ENCODE results near the gene PSMB4. TPM values are rescaled to one million over a fixed set of nuclear protein-coding genes. Genes with fewer than 3 reads are reported as not detected.
A peak's percentile ranks its signal among the peaks of the same experiment; 100 is the strongest.
"Not testable (repeated sequence)": the region's sequence is repeated elsewhere in the genome, so short reads cannot be mapped to it uniquely, and the experiment has no call there.

Gene PSMB4
- total RNA-seq (100 to 1,000 TPM; 189 to 202 TPM), polyA plus RNA-seq (10 to 100 TPM; 68.2 to 85.7 TPM)

- CTCF ChIA-PET (ENCODE audit: partially characterized antibody) = interaction anchor here (1.3 to 2.9 kb wide), 5 partner anchors 16 to 118 kb away, joined by 3 to 13 read pairs (median 4); no protein-coding TSS in a partner anchor
- H3K27me3 Mint-ChIP-seq = no peaks in the 10 kb centered on the region
- peaks cover 30 to 47% of the 10 kb centered on the region in 2 donors for H3K36me3 Mint-ChIP-seq
These were observed at the start of gene PSMB4 for GRCh38 chr1:151399324-151400171. PSMB4 (plus strand) TSS chr1:151399573; CDS start chr1:151399588, 15 bp downstream.

GRCh38 chr1:151350323-151350722, 49.0 kb upstream of the PSMB4 start:
- H3K27me3 Mint-ChIP-seq; H3K9me3 Mint-ChIP-seq; H3K27me3 ChIP-seq (ENCODE audit: insufficient read depth, low read length); H3K27ac ChIP-seq (ENCODE audit: low read depth, low read length); POLR2A ChIA-PET (ENCODE audit: partially characterized antibody); H3K36me3 ChIP-seq (ENCODE audit: insufficient read depth, low read length); DNase-seq; H3K4me3 ChIP-seq (ENCODE audit: low read length in 2 of 2); intact Hi-C loops (cut with micrococcal nuclease); H3K4me3 Mint-ChIP-seq; H3K9me3 ChIP-seq (ENCODE audit: control insufficient read depth in 1 of 2, low read length in 2 of 2): not testable (repeated sequence)
- peaks cover 3 to 18% of the 10 kb centered on the region in 2 donors for H3K36me3 Mint-ChIP-seq
- H3K4me1 ChIP-seq (ENCODE audit: insufficient read depth, low read length) = peaks cover 21% of the 10 kb centered on the region
- peak overlapping the region in 1 of 7 donors; percentile 1 for H3K27ac Mint-ChIP-seq
- peaks cover 17 to 28% (median 25%) of the 10 kb centered on the region in 4 donors for H3K4me1 Mint-ChIP-seq
- CTCF ChIA-PET (ENCODE audit: partially characterized antibody) = interaction anchor here (0.6 to 2.0 kb wide), 4 partner anchors 10 to 97 kb away, joined by 3 to 7 read pairs (median 4); partner anchors contain the start of gene PSMD4

More at GRCh38 chr1:151399324-151400171, at the start of gene PSMB4:
- Mint-ChIP-seq H3K4me1 (peaks cover 14 to 31% (median 18%) of the 10 kb centered on the region in 4 donors), H3K4me3 (peak within 1 kb of the TSS; percentile 90 to 99 (median 95)), H3K27ac (peak within 1 kb of the TSS; percentile 86 to 100 (median 99)), H3K9me3 (no peaks in the 10 kb centered on the region)
- Histone ChIP-seq H3K9me3 (ENCODE audit: control insufficient read depth in 1 of 2, low read length in 2 of 2) (no peaks in the 10 kb centered on the region), H3K4me3 (ENCODE audit: low read length in 2 of 2) (peak within 1 kb of the TSS; percentile 80 to 85), H3K27ac (ENCODE audit: low read depth, low read length) (peak within 1 kb of the TSS; percentile 97), H3K4me1 (ENCODE audit: insufficient read depth, low read length) (peaks cover 23% of the 10 kb centered on the region), H3K27me3 (ENCODE audit: insufficient read depth, low read length) (no peaks in the 10 kb centered on the region), H3K36me3 (ENCODE audit: insufficient read depth, low read length) (peaks cover 24% of the 10 kb centered on the region)
- intact Hi-C loops (cut with micrococcal nuclease) = loop anchor here (1.0 to 10.0 kb wide), 5 partner anchors 52 to 205 kb away; partner anchors contain the start of genes PI4KB, PIP5K1A, RFX5 and VPS72
- POLR2A ChIA-PET (ENCODE audit: partially characterized antibody) = interaction anchor here (0.8 to 2.9 kb wide), 15 partner anchors 9 to 242 kb away, joined by 3 to 15 read pairs (median 4); partner anchors contain the start of genes PI4KB, POGZ, PSMD4 and RFX5
- DNase-seq = peak; percentile 86 to 92 (median 89)

- Mint-ChIP-seq H3K27ac (peak overlapping the region in 1 of 7 donors; percentile 25), H3K27me3 (no peaks in the 10 kb centered on the region), H3K36me3 (peaks cover 0 to 3% of the 10 kb centered on the region in 2 donors), H3K4me3 (no peak overlapping the region), H3K9me3 (peaks cover 0 to 6% (median 0%) of the 10 kb centered on the region in 8 donors), H3K4me1 (peaks cover 6 to 11% (median 11%) of the 10 kb centered on the region in 4 donors)
- H3K4me1 ChIP-seq (ENCODE audit: insufficient read depth, low read length) = peaks cover 9% of the 10 kb centered on the region
- H3K27me3 ChIP-seq (ENCODE audit: insufficient read depth, low read length) = no peaks in the 10 kb centered on the region
- no peak overlapping the region for H3K4me3 ChIP-seq (ENCODE audit: low read length in 2 of 2)
- H3K9me3 ChIP-seq (ENCODE audit: control insufficient read depth in 1 of 2, low read length in 2 of 2) = no peaks in the 10 kb centered on the region
- ChIA-PET POLR2A (ENCODE audit: partially characterized antibody) (no interaction called here), CTCF (ENCODE audit: partially characterized antibody) (interaction anchor here (1.2 to 1.5 kb wide), 2 partner anchors 19 to 27 kb away, joined by 3 to 4 read pairs; no protein-coding TSS in a partner anchor)
- H3K36me3 ChIP-seq (ENCODE audit: insufficient read depth, low read length) = no peaks in the 10 kb centered on the region
- no peak for DNase-seq
- intact Hi-C loops (cut with micrococcal nuclease) = no loop called here
- H3K27ac ChIP-seq (ENCODE audit: low read depth, low read length) = no peak overlapping the region
These were observed 47.2 kb upstream of the PSMB4 start for GRCh38 chr1:151352021-151352718.

- Histone ChIP-seq H3K9me3 (ENCODE audit: control insufficient read depth in 1 of 2, low read length in 2 of 2) (no peaks in the 10 kb centered on the region), H3K27me3 (ENCODE audit: insufficient read depth, low read length) (no peaks in the 10 kb centered on the region), H3K36me3 (ENCODE audit: insufficient read depth, low read length) (no peaks in the 10 kb centered on the region), H3K4me3 (ENCODE audit: low read length in 2 of 2) (no peak overlapping the region), H3K4me1 (ENCODE audit: insufficient read depth, low read length) (no peaks in the 10 kb centered on the region), H3K27ac (ENCODE audit: low read depth, low read length) (no peak overlapping the region)
- Mint-ChIP-seq H3K27ac (peak overlapping the region in 2 of 7 donors; percentile 3 to 38), H3K4me3 (no peak overlapping the region), H3K36me3 (peaks cover 0 to 3% of the 10 kb centered on the region in 2 donors), H3K4me1 (no peaks in the 10 kb centered on the region), H3K9me3 (peaks cover 0 to 6% (median 0%) of the 10 kb centered on the region in 8 donors), H3K27me3 (no peaks in the 10 kb centered on the region)
- DNase-seq = no peak
- POLR2A ChIA-PET (ENCODE audit: partially characterized antibody) = no interaction called here
- intact Hi-C loops (cut with micrococcal nuclease) = no loop called here
- CTCF ChIA-PET (ENCODE audit: partially characterized antibody) = interaction anchor here (0.9 to 1.1 kb wide), 2 partner anchors 16 to 17 kb away, joined by 3 to 4 read pairs; no protein-coding TSS in a partner anchor
These were observed 42.7 kb upstream of the PSMB4 start for GRCh38 chr1:151356696-151357095.

GRCh38 chr1:151361883-151362282, 37.5 kb upstream of the PSMB4 start:
- H3K27me3 ChIP-seq (ENCODE audit: insufficient read depth, low read length) = no peaks in the 10 kb centered on the region
- ChIA-PET CTCF (ENCODE audit: partially characterized antibody) (no interaction called here), POLR2A (ENCODE audit: partially characterized antibody) (interaction anchor here (0.6 kb wide), 1 partner anchor 165 kb away, joined by 3 read pairs; no protein-coding TSS in a partner anchor)
- Mint-ChIP-seq H3K36me3 (peaks cover 0 to 3% of the 10 kb centered on the region in 2 donors), H3K4me3 (no peak overlapping the region), H3K9me3 (peaks cover 0 to 9% (median 1%) of the 10 kb centered on the region in 8 donors), H3K27ac (no peak overlapping the region), H3K4me1 (no peaks in the 10 kb centered on the region), H3K27me3 (no peaks in the 10 kb centered on the region)
- H3K9me3 ChIP-seq (ENCODE audit: control insufficient read depth in 1 of 2, low read length in 2 of 2) = no peaks in the 10 kb centered on the region
- DNase-seq = no peak
- H3K27ac ChIP-seq (ENCODE audit: low read depth, low read length) = no peak overlapping the region
- intact Hi-C loops (cut with micrococcal nuclease) = no loop called here
- no peaks in the 10 kb centered on the region for H3K4me1 ChIP-seq (ENCODE audit: insufficient read depth, low read length)
- no peak overlapping the region for H3K4me3 ChIP-seq (ENCODE audit: low read length in 2 of 2)
- no peaks in the 10 kb centered on the region for H3K36me3 ChIP-seq (ENCODE audit: insufficient read depth, low read length)

- H3K27ac ChIP-seq (ENCODE audit: low read depth, low read length) = no peak overlapping the region
- no peaks in the 10 kb centered on the region for H3K27me3 ChIP-seq (ENCODE audit: insufficient read depth, low read length)
- Mint-ChIP-seq H3K27ac (no peak overlapping the region), H3K4me1 (no peaks in the 10 kb centered on the region), H3K27me3 (peaks cover 0 to 2% of the 10 kb centered on the region in 2 donors), H3K36me3 (peaks cover 0 to 3% of the 10 kb centered on the region in 2 donors), H3K4me3 (no peak overlapping the region), H3K9me3 (peaks cover 0 to 9% (median 1%) of the 10 kb centered on the region in 8 donors)
- ChIA-PET POLR2A (ENCODE audit: partially characterized antibody) (no interaction called here), CTCF (ENCODE audit: partially characterized antibody) (no interaction called here)
- no peaks in the 10 kb centered on the region for H3K36me3 ChIP-seq (ENCODE audit: insufficient read depth, low read length)
- no peak overlapping the region for H3K4me3 ChIP-seq (ENCODE audit: low read length in 2 of 2)
- no peaks in the 10 kb centered on the region for H3K4me1 ChIP-seq (ENCODE audit: insufficient read depth, low read length)
- no peaks in the 10 kb centered on the region for H3K9me3 ChIP-seq (ENCODE audit: control insufficient read depth in 1 of 2, low read length in 2 of 2)
- DNase-seq = no peak
- intact Hi-C loops (cut with micrococcal nuclease) = no loop called here
These were observed 36.8 kb upstream of the PSMB4 start for GRCh38 chr1:151362308-151363155.

Data from CD4-positive, alpha-beta memory T cell (primary cell).